GM18508 (cell line): ENCODE results near the gene SYNJ2.

ENCODE experiments used
- ATAC-seq: cut with Tn5 transposase; IDR thresholded peaks from one replicate; pipeline ENCODE4 v1.9.1; 2021; ENCODE audit warnings: moderate number of reproducible peaks; ENCODE audit not compliant: insufficient read depth, unreplicated experiment

The SYNJ2 gene

DNA sequence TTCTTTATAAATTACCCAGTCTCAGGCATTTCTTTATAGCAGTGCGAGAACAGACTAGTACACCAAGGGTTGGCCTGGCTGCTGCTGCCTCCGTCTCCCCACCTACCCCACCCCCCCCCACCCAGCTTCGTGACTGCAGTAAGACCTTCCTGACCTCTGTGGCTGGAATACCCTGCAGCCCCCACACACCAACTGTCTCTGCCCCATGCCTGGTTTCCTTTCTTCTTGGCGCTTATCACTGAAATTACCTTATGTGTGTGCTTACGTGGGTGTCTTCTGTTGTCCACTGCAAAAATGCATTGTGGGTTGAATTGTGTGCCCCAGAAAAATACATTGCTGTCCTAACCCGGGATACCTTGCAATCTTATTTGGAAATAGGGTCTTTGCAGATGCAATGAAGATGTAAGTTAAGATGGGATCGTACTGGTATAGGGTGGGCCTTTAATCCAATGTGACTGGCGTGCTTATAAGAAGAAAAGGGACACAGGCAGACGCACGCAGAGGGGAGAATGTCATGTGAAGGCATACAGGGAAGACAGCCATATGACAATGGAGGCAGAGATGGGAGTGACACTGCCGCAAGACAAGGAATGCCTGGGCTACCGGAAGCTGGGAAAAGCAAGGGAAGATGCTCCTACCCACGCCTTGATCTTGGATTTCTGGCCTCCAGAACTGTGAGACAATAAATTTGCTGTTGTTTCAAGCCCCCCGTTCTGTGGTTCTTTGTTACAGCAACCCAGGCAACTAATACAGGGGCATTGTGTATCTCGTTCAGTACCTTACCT, 15.4 kb downstream of the SYNJ2 start:
- no peak for ATAC-seq

DNA sequence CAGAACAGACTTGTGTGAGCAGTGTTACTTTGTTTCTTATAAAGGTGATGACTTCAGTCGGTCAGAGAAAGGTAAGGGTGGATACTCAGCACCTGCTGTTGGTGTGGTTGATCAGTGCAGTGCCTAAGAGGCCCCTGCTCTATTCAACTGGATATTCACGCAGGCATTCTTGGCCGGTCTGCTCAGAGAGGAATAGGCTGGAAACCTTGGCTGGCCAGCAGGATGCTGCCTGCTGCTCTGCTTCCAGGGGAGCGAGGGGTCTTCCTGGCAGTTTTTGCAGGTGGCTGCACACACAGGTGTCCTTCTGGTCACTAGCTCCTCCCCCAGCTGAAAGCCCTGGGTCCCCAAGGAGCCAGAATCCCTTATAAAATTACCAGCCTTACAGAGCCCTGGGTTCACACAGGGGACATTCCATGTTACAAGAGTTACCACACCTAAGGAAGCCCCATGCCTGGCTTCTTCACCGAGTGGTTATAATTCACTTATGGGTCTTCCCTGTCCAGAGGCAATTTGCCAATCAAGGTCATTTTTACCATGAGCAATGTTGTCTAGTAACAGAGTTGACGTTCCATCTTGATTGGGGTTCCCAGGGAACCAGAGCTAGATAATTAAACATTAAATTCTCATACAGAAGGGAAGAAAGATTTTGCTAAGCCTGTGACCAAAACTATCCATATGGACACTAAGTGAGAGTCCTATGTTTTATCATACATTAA, 16.4 kb downstream of the SYNJ2 start:
- ATAC-seq, result no peak

DNA sequence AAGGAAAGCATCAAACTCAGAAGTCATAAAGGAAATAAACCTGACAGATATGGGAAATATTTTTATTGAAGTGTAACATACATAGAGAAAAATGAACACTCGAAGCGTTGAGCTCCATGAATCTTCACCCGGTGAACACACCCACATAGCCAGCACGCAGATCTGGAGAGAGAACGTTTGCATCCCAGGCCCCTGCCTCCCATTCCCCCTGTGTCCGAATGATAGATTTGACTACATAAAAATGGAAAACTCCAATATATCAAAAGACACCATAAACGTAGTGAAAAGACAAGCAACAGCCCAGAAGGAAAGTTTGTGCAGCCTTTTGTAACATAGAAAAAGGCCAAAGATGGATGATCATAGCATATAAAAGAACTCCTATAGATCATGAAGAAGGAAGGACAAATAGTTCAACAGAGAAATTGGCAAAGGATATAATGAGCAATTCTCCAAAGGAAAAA, 17.1 kb downstream of the SYNJ2 start:
- ATAC-seq, result no peak

DNA sequence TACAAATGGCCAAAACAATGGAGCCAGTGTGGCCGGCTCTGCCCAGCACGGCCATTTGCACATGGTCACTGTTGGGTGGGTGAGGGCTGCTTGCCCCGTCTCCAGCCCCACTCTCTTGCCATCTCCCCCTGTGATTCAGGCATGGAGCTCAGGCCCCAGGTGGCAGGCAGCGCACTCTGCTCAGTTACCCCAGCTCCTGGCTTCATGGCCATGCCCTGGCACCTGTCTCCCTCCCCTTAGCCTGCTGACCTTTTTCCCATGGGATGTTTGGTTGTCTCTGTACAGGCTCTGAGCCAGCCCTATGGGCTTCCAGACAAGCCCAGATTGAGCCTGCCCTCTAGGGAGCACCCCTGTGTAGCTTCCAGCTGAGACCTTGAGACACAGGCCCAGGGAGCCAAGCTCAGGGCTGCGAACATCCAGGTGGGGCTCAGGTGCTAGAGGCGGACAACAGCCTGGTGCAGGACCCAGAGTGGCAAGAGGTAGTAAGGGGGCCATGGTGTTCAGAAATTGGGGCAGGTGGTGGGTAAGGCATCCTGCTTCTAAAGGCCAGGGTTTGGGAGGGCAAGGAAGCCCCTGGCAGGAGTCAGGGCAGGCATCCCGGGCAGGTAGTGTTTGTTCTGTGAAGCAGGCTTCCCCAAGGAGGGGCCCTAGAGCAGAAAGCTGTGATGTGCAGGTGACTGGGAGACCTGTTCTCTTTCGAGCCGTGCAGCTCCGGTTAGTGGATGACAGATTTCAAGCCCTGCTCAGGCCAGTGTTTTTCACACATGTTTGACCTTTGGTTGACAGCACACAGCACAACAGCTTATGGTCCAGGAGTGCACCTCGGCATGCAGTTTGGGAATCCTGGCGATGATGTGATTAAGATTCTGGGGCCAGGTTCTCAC, 17.7 kb downstream of the SYNJ2 start:
- no peak for ATAC-seq

DNA sequence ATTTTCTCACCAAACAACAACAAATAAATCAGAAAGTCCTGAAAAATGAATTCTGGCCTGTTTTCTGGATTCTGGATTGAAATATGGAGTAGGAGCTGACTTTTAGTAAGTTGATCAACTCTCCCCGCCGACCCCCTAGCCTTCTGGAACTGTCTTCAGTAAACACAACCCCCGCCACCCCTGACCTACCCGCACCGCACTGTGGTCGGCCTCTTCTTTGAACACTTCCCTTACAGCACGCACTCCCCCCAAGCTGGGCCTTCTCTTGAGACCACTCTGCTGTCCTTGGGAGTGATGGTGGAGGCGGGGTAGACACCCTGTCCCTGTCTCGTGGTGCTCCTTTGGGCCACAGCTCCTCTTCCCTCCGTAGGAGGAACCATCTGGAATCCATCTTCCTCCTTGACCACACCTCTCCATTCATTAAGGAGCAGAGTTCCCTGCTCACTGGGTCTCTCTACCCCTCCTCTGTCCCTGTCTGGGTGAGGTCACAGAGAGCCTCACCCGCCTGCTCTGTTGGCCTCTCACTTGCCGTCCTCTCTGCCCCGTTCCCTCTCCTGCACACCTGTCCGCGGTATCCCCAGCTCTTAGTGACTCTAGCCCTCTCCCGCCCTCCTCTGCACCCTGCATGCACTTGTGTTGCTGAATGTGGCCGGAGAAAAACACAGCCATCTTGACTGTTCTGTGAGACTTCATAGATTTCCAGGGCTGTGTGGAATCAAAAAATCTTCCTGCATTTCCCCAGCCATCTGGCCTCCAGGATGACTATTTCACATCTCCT, 19.1 kb downstream of the SYNJ2 start:
- ATAC-seq, result no peak

DNA sequence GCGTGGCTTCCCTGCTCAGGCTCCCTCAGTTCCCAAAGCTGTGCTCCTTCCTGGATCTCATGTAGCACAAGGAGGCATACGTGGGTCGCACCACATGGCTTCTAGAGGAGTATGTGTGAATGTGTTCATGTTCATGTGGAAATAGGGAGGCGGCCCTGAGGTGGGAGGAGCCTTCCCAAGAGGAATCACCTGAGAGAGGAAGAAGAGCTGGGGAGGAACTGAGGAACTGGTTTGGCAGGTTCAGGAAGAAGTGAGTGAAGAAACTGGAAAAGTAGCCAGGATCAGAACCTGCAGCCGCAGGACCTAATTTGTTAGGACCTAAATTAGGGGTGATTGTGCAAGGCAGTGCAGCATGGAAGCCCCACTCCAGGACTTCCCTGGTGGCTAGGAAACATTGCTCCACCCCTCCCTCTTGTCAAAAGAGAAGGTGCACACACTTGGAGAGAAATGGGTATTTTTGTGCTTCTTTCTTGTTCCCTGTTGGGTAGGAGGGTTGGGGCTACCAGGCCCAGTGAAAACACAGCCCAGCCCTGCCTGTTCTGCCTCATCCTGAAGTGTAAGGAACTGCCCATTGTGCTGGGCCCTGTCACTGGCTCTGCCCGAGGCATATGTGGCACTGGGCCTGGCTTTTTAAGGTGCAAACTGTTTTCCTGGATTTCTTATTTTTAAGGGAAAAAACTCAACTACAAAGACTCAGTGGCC, 20.7 kb downstream of the SYNJ2 start:
- ATAC-seq, result no peak

DNA sequence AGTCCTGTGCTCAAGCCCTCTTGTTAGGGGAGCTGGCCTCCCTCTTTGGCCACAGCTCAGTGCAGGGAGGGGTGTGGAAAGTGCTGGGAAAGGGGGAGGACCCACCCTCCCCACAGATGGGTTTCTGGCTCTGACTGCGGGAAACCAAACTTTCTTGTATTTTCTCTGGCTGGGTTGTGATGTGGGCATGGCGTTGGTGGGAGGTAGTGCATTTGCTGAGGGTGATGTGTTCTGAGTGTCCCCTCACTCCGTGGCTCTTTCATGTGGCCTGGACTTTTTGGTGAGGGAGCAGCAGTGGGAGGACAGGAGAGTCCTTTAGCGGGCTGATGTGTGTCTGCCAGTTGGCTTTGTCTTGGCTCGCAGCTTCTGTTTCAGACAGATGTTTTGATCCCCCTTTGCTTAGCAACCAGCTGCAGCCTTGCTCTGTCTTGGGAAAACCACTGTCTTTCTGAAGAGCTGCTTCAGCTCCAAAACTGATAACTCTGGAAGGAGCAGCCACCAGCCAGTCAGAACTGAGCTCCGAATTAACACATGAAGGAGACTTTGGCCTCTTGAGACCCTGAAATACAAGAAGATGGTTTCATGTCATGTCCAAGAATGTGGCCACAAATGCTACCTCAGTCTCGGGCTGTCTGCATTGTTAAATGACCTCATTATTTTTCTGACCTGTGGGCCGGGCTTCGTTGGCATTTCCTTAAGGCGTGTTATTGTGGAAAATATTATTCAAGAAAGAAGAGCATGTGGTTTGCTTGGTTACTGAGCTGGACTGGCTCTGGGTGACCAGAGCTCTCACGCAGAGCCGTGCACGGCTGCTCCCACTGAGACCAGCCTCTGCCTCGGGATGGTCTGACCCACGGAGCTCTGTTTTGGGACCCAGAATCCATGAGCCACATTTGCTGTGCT, 21.5 kb downstream of the SYNJ2 start:
- no peak for ATAC-seq

DNA sequence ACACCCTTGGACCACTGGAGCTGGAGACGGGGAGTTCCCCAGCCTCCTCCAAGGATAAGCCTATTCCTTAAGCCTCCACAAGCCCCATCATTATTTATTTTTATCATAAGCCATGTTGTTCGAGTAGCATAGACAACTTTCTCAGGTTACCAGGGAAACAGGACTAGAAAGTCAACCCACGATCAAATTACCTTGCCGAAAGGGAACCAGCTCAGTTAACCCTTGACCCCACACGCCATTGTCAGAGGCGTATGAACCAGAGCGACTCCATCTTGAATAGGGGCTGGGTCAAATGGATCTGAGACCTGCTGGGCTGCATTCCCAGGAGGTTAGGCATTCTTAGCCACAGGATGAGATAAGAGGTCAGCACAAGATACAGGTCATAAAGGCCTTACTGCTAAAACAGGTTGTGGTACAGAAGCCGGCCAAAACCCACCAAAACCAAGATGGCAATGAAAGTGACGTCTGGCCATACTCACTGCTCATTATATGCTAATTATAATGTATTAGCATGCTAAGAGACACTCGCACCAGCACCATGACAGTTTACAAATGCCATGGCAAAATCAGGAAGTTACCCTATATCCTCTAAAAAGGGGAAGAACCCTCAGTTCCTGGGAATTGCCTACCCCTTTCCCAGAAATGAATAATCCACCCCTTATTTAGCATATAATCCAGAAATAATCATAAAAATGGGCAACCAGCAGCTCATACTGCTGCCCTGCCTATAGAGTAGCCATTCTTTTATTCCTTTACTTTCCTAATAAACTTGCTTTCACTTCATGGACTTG, 22.4 kb downstream of the SYNJ2 start:
- ATAC-seq, result no peak

DNA sequence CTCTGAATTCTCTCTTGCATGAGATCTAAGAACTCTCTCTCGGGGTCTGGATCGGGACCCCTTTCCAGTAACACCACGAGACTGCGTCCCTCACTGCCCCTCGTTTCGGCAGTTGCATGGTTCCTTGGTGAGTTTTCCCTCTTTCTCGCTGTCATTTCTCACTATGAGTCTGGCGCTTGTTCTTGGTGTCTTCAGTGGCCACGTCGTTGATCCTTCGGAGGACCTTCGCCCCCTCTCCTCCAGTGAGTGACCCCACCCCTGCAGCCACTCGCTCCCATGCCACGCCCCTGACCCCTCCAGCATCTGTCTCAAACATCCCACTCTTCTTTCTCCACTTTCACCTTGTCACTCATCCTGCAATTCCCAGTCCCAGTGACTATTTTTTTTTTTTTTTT, 23.0 kb downstream of the SYNJ2 start:
- ATAC-seq, result no peak

DNA sequence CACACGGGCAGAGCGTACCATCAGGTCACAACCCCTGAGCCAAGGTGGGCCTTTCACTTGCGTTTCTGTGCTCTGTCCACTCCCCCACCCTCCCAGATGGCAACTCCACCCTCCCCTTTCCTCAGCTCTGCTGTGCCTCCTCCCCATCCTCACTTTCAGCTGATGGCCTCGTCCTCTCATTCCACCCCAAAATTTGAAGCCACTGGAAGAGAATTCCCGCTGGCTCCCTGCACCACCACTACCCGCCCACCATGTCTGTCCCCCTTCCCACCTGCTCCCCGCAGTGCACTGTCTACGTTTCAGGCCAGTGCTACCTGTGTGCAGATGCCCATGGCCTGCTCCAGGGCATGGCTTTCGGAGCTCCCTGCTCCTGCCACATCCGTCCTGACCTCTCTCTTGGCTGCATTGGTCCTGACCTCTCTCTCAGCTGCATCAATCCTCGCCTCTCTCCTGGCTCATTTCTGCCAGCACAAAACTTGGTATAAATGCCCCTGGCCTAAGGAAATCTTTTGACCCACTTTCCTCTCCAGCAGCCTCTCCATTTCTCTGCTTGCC, 24.0 kb downstream of the SYNJ2 start:
- ATAC-seq, result no peak

DNA sequence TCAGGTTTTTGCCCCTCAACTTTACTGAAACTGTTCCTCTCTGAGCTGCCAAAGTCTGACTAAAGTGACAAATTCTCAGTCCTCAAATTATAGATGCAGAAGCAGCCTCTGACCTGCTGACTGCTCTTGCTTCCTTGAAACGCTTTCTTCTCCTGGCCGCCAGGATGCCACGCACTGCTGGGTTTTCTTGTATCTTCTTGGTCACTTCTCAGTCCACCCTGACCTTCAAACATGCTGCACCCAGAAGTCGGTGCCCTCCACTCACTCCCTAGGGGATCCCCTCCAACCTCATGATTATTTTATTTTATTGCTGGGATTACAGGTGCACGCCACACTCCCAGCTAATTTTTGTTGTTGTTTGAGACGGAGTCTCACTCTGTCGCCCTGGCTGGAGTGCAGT, 24.7 kb downstream of the SYNJ2 start:
- ATAC-seq, result no peak

DNA sequence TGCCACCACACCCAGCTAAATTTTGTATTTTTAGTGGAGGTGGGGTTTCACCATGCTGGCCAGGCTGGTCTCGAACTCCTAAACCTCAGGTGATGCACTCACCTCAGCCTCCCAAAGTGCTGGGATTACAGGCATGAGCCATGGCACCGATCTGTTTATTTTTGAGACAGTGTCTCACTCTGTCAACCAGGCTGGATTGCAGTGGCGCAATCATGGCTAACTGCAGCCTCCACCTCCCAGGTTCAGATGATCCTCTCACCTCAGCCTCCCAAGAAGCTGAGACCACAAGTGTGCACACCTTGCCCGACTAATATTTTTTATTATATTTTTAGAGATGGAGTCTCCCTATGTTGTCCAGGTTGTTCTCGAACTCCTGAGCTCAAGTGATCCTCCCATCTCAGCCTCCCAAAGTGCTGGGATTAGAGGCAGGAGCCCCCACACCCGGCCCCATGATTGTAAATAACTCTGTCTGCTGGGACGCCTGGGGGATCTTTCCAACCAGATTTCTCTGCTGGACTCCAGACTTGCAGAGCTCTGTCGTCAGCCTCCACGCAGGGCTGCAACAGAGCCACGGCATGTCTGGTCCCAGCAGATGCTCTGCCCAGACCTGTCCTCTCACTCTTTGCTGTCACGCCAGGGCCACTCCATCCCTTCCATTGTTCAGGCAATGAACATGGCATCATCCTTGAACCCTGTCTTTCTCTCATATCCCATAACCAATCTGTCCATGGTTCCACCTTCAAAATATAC, 25.3 kb downstream of the SYNJ2 start:
- no peak for ATAC-seq

DNA sequence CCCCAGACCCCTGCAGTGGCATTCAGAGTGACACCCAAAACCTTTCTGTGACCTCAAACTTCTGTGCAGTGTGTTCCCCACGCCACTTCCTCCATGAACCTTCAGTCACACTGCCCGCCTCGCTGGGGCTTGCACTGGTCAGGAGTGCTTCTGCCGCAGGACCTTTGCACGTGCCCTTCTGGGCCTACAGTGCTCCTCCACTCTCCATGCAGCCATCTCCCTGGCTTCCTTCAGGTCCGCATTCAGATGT, 27.1 kb downstream of the SYNJ2 start:
- no peak for ATAC-seq

DNA sequence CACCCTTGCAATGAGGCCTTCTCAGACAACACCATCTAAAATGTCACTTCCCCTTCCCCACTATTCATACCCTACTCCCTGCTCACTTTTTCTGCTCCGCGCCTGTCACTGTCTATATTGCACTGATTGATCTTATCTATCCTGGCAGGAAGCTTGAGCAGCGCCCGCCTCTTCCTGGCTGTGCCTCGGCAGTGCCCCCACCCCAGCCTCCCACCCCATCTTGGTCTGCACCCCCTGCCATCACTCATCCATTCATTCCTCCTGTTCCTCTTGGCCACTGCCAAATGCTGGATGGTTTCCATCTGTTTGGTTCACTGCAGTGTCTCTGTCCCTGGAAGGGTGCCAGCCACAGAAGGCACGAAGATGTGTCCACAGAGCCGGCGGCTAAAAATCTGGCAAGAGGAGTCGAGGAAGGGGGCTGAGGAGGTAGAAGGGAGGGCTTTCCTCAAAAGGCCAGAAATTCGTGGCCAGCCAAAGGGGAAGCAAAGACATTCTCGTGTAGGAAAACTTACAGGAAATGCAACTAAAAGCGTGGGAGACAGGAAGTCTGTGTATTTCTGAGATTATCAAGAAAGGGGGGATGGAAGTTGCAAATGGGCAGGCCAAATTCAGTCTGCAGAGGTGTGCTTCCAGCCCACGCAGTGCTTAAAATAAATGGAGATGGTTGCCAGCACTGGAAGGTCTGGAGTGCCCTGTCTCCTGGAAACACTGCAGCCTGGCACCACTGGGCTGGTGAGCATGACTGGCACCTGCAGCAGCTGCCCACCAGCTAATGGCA, 27.6 kb downstream of the SYNJ2 start:
- no peak for ATAC-seq

DNA sequence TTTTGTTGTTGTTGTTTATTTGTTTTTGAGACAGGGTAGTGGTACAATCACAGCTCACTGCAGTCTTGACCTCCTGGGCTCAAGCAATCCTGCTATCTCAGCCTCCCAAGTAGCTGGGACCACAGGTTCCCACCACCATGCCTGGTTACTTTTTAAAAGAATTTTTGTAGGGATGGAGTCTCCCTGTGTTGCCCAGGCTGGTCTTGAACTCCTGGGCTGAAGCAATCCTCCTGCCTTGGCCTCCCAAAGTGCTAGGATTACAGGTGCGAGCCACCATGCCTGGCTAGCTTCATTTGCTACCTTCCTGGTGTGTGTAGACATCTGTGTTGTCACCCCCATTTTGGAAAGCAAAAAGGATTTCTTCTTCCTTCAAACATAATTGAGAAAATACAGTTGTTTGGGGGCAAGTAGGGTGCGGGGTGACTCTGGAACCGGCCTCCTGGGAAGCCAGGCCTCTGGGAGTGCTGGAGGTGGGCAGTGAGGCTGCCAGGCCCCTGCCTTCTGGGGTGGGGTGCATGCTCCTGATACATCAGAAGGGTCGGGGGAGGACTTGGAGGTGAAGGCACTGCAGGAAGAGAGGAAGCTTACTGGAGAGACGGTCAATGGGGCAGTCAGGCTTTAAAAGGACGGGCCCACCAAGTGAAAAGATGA, 28.4 kb downstream of the SYNJ2 start:
- no peak for ATAC-seq
